GM12864 (cell line): ENCODE measurements around the gene TAS2R1.

Source experiments
- DNase-seq: peaks from one replicate; pipeline ENCODE4 v3.0.0-alpha.2; 2011; ENCODE audit warnings: low read depth
- H3K4me3 ChIP-seq: 2 replicates; pipeline ENCODE4 v1.5.1; 2011; ENCODE audit warnings: mild to moderate bottlenecking, low read depth, low read length, control low read depth
- CTCF ChIP-seq: IDR thresholded peaks from 2 replicates; pipeline ENCODE4 v1.5.1; 2011; ENCODE audit warnings: low read depth, mild to moderate bottlenecking, moderate library complexity, low read length, control low read depth, inconsistent platforms; ENCODE audit errors: missing control alignments

The TAS2R1 gene, protein sequence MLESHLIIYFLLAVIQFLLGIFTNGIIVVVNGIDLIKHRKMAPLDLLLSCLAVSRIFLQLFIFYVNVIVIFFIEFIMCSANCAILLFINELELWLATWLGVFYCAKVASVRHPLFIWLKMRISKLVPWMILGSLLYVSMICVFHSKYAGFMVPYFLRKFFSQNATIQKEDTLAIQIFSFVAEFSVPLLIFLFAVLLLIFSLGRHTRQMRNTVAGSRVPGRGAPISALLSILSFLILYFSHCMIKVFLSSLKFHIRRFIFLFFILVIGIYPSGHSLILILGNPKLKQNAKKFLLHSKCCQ

DNA sequence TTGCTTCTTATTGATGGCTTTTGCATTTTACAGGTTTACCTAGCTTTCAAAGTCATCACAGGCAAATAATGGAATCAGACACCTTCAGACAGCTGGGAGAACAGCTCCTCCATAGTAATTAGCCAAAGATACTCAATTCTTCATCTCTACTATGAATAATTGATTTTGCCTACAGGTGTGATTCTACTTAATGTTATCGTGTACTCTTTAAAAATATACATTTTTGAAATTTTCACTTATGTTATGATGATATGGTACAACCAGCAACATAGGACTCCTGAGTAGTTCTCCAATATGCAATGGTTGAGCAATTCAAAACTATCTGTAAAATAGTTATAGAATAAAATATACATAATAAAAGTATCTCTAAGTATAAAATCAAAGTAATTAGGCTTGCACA, at the start of gene TAS2R1:
Gene TAS2R1, minus strand, starts transcription at position 101 of the 400 bp plus-strand sequence. CDS start 319 bp downstream, outside the sequence.
- no peak for DNase-seq
- no peak within 1 kb of the TSS for H3K4me3 ChIP-seq
- no peak for TF ChIP-seq CTCF

DNA sequence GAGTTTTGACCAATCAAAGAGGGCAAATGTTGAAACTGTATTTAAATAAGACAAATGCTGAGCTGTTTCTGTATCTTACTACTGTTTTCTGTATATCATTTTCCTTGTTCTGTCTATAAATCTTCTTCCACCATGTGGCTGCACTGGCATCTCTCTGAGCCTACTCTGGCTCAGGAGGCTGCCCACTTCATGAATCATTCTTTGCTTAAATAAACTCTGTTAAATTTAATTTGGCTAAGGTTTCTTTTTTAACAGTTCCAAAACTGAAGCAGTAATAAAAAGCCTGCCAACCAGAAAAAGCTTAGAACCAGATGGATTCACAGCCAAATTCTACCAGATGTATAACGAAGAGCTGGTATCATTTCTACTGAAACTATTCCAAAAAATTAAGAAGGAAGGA, 40.2 kb upstream of the TAS2R1 start:
- no peak overlapping the region for H3K4me3 ChIP-seq
- no peak for DNase-seq
- no peak for TF ChIP-seq CTCF

- no peak overlapping the region for H3K4me3 ChIP-seq
- TF ChIP-seq CTCF = no peak
- no peak for DNase-seq
Observed at GRCh38 chr5:9667906-9668305, 37.8 kb upstream of the TAS2R1 start.

DNA sequence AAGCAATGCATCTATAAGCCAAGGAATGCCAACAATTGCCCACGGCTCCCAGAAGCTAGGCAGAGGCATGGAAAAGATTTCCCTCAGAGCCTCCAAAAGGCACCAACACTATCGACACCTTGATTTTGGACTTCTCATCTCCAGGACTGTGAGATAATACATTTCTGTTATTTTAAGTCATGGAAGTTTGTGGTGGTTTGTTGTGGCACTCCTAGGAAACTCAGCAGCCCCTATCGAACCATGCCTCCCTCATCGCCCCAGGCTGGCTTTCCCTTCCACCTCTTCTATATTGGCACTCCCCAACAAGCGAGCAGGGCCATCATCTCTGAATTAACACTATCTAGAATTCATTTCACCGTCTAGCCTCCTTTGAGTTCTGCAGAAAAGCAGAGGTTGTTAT, 33.7 kb upstream of the TAS2R1 start:
- H3K4me3 ChIP-seq = no peak overlapping the region
- TF ChIP-seq CTCF = no peak
- no peak for DNase-seq

DNA sequence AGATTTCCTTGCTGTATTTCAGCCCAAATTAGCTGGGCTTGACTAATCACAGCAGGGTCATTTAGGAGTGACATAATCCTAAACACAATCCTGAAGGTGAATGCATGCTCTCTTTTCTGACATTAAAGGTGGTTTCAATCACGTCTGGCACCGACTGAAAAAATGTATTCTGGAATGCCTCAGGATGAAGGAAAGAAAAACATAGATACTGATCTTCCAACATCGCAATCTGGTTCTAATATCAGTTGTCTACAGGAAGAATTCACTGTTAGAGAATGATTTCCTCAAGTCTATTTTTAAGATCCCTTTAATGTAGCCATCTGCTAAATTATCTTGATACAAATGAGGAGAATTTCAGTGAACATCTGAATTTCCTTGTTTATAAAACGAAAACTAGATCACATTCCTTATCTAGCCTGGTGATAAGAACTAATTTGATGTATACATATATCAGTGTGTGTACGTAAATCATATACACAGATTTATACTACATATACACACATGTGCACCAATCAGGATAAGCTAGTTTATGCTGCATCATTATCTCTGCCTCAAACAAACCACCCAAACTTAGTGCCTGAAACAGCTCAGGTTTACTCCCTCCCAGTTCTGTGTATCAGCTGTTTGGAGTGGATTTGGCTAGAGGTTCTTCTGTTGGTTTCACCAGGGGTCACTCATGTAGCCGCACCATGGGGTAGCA, 31.3 kb upstream of the TAS2R1 start:
- H3K4me3 ChIP-seq = no peak overlapping the region
- no peak for TF ChIP-seq CTCF
- no peak for DNase-seq

GRCh38 chr5:9658706-9659105, 28.6 kb upstream of the TAS2R1 start:
- H3K4me3 ChIP-seq = no peak overlapping the region
- DNase-seq = no peak
- TF ChIP-seq CTCF = no peak
